ENCODE data around the gene ANAPC5. TPM values are rescaled to one million over a fixed set of nuclear protein-coding genes. Genes with fewer than 3 reads are reported as not detected.
"Not testable (repeated sequence)": the region's sequence is repeated elsewhere in the genome, so short reads cannot be mapped to it uniquely, and the experiment has no call there.

The ANAPC5 gene
- total RNA-seq, 2 experiments from 2014 or later = 122 TPM

GRCh38 chr12:121282072-121282742 lies 70.0 kb downstream of the ANAPC5 start:
- Mint-ChIP-seq H3K36me3 (ENCODE audit: low read depth) (peaks cover 13% of the 10 kb centered on the region), H3K27ac (no peak overlapping the region), H3K4me1 (ENCODE audit: low read depth) (peaks cover 3% of the 10 kb centered on the region), H3K4me3 (no peak overlapping the region), H3K9me3 (no peaks in the 10 kb centered on the region), H3K27me3 (no peaks in the 10 kb centered on the region)
- ChIA-PET POLR2A (interaction anchor here (0.7 kb wide), 1 partner anchor 43 kb away, joined by 3 read pairs; no protein-coding TSS in a partner anchor), CTCF (no interaction called here)
- intact Hi-C loops (cut with micrococcal nuclease) = no loop called here
- DNase-seq = no peak
- no peak for ATAC-seq
- no peak for TF ChIP-seq CTCF (IDR thresholded peaks at IDR 0.05)

- intact Hi-C loops (cut with micrococcal nuclease); H3K27ac Mint-ChIP-seq; H3K4me3 Mint-ChIP-seq; POLR2A ChIA-PET; H3K9me3 Mint-ChIP-seq; H3K27me3 Mint-ChIP-seq; ATAC-seq; DNase-seq; CTCF ChIA-PET; H3K4me1 Mint-ChIP-seq (ENCODE audit: low read depth): not testable (repeated sequence)
- H3K36me3 Mint-ChIP-seq (ENCODE audit: low read depth) = peaks cover 16% of the 10 kb centered on the region
These were observed 71.1 kb downstream of the ANAPC5 start for GRCh38 chr12:121281116-121281515.

- ATAC-seq; POLR2A ChIA-PET; DNase-seq; H3K4me1 Mint-ChIP-seq (ENCODE audit: low read depth); intact Hi-C loops (cut with micrococcal nuclease); H3K27me3 Mint-ChIP-seq; CTCF ChIA-PET; H3K27ac Mint-ChIP-seq; H3K9me3 Mint-ChIP-seq; H3K4me3 Mint-ChIP-seq: not testable (repeated sequence)
- peaks cover 18% of the 10 kb centered on the region for H3K36me3 Mint-ChIP-seq (ENCODE audit: low read depth)
These were observed 71.7 kb downstream of the ANAPC5 start for GRCh38 chr12:121280531-121280930.

GRCh38 chr12:121279507-121279915 lies 72.7 kb downstream of the ANAPC5 start:
- peaks cover 19% of the 10 kb centered on the region for H3K36me3 Mint-ChIP-seq (ENCODE audit: low read depth)
- ChIA-PET POLR2A (no interaction called here), CTCF (interaction anchor here (1.3 kb wide), 1 partner anchor 9 kb away, joined by 3 read pairs; no protein-coding TSS in a partner anchor)
- H3K27ac Mint-ChIP-seq = no peak overlapping the region
- no peaks in the 10 kb centered on the region for H3K27me3 Mint-ChIP-seq
- no peaks in the 10 kb centered on the region for H3K9me3 Mint-ChIP-seq
- ATAC-seq (no peak), DNase-seq (no peak)
- no peak for TF ChIP-seq CTCF (IDR thresholded peaks at IDR 0.05)
- intact Hi-C loops (cut with micrococcal nuclease) = no loop called here
- H3K4me1 Mint-ChIP-seq (ENCODE audit: low read depth) = peaks cover 8% of the 10 kb centered on the region
- no peak overlapping the region for H3K4me3 Mint-ChIP-seq

GRCh38 chr12:121279071-121279375 lies 73.2 kb downstream of the ANAPC5 start:
- Mint-ChIP-seq H3K27me3 (no peaks in the 10 kb centered on the region), H3K4me3 (no peak overlapping the region), H3K9me3 (no peaks in the 10 kb centered on the region), H3K36me3 (ENCODE audit: low read depth) (peaks cover 19% of the 10 kb centered on the region), H3K4me1 (ENCODE audit: low read depth) (peaks cover 8% of the 10 kb centered on the region), H3K27ac (no peak overlapping the region)
- ATAC-seq = no peak
- DNase-seq = no peak
- POLR2A ChIA-PET = no interaction called here
- TF ChIP-seq CTCF (IDR thresholded peaks at IDR 0.05) = no peak
- CTCF ChIA-PET = interaction anchor here (1.3 kb wide), 1 partner anchor 8 kb away, joined by 3 read pairs; no protein-coding TSS in a partner anchor
- intact Hi-C loops (cut with micrococcal nuclease) = no loop called here

- no peak for TF ChIP-seq CTCF (IDR thresholded peaks at IDR 0.05)
- intact Hi-C loops (cut with micrococcal nuclease) = no loop called here
- DNase-seq (no peak), ATAC-seq (no peak)
- Mint-ChIP-seq H3K4me1 (ENCODE audit: low read depth) (peaks cover 8% of the 10 kb centered on the region), H3K4me3 (no peak overlapping the region), H3K9me3 (no peaks in the 10 kb centered on the region), H3K27me3 (no peaks in the 10 kb centered on the region), H3K27ac (no peak overlapping the region), H3K36me3 (ENCODE audit: low read depth) (peaks cover 19% of the 10 kb centered on the region)
- CTCF ChIA-PET = interaction anchor here (1.3 kb wide), 1 partner anchor 8 kb away, joined by 3 read pairs; no protein-coding TSS in a partner anchor
- POLR2A ChIA-PET = no interaction called here
These were observed 73.8 kb downstream of the ANAPC5 start for GRCh38 chr12:121278169-121279070.
